Gastrocnemius medialis (tissue), 4 donors: ENCODE results near the gene ATAD3C.

Source experiments
- POLR2A ChIP-seq, 2 donors: fragments of 450-650 bp; IDR thresholded peaks; one replicate each; pipeline ENCODE4 v1.6.1; 2017; ENCODE audit warnings: antibody characterized with exemption in 2 of 2, mild to moderate bottlenecking in 2 of 2, moderate library complexity in 2 of 2
- TF ChIP-seq, protein P1 (sequence below), 5 experiments: fragments of 450-650 bp in 3 of 5; fragments of 200-600 bp in 2 of 5; sonication (generic) in 2 of 5; IDR thresholded peaks in 4 of 5; conservative IDR thresholded peaks in 1 of 5; 1 replicate in 4 of 5; 2 replicates in 1 of 5; pipeline ENCODE4 v1.5.1; 2016 to 2019; ENCODE audit warnings: antibody characterized with exemption in 5 of 5, mild to moderate bottlenecking in 3 of 5, moderate library complexity in 3 of 5

- TF ChIP-seq, protein P1, sequence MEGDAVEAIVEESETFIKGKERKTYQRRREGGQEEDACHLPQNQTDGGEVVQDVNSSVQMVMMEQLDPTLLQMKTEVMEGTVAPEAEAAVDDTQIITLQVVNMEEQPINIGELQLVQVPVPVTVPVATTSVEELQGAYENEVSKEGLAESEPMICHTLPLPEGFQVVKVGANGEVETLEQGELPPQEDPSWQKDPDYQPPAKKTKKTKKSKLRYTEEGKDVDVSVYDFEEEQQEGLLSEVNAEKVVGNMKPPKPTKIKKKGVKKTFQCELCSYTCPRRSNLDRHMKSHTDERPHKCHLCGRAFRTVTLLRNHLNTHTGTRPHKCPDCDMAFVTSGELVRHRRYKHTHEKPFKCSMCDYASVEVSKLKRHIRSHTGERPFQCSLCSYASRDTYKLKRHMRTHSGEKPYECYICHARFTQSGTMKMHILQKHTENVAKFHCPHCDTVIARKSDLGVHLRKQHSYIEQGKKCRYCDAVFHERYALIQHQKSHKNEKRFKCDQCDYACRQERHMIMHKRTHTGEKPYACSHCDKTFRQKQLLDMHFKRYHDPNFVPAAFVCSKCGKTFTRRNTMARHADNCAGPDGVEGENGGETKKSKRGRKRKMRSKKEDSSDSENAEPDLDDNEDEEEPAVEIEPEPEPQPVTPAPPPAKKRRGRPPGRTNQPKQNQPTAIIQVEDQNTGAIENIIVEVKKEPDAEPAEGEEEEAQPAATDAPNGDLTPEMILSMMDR (IDR thresholded peaks at IDR 0.05 in 4 of 5, conservative IDR thresholded peaks at IDR 0.05 in 1 of 5) = no peak
- TF ChIP-seq POLR2A (IDR thresholded peaks at IDR 0.05) = no peak
These were observed 30.3 kb downstream of the ATAD3C start for GRCh38 chr1:1479547-1480487.
